ENCODE data around the gene DOCK2. TPM values are rescaled to one million over a fixed set of nuclear protein-coding genes. Genes with fewer than 3 reads are reported as not detected.

Gene DOCK2
- total and polyA plus RNA-seq, 9 of the 15 experiments (the other 6 are each of a cell fraction or from before 2014, with no cell fraction given) = 4.5 to 42.6 (median 20.5) TPM

GRCh38 chr5:170075696-170076095 lies 438.6 kb downstream of the DOCK2 start:
- ChIA-PET CTCF (ENCODE audit: low intra/inter-chr PET ratio) (no interaction called here), POLR2A (no interaction called here)
- no peaks in the 10 kb centered on the region for H3K36me3 ChIP-seq (ENCODE audit: control insufficient read depth, insufficient read depth, low read length)
- 26% methylated on average over 7 of the region's 7 CpGs for WGBS (ENCODE audit: insufficient coverage, low coverage, missing lambda C conversion rate)
- in situ Hi-C loops (cut with MboI) (no loop called here), intact Hi-C loops (cut with micrococcal nuclease) (no loop called here)
- no peaks in the 10 kb centered on the region for H3K4me1 ChIP-seq (replicated peaks in 1 of 2; ENCODE audit: control insufficient read depth in 2 of 2, insufficient read depth in 2 of 2, low read length in 2 of 2)
- H3K9ac ChIP-seq (ENCODE audit: insufficient read depth in 1 of 2, low read depth in 2 of 2, low read length in 2 of 2) = no peak overlapping the region
- no peaks in the 10 kb centered on the region for H3K9me3 ChIP-seq (replicated peaks; ENCODE audit: control insufficient read depth, insufficient read depth, low read depth, low read length)
- H3K27me3 ChIP-seq (ENCODE audit: control insufficient read depth in 2 of 2, insufficient read depth in 2 of 2, low read length in 2 of 2) = no peaks in the 10 kb centered on the region; a peak in 1 of 5 replicates
- no peaks in the 10 kb centered on the region for H4K20me1 ChIP-seq (replicated peaks; ENCODE audit: control insufficient read depth, insufficient read depth, low read length)
- FAIRE-seq (no peak), ATAC-seq (no peak), DNase-seq (ENCODE audit: extremely low read depth in 1 of 4, low spot score in 3 of 4) (no peak)
- no peak overlapping the region for H3K27ac ChIP-seq (ENCODE audit: extremely low read depth, low read depth, low read length)
- no peak overlapping the region for H2AFZ ChIP-seq (ENCODE audit: low read depth, low read length)
- TF ChIP-seq SMARCE1 (IDR thresholded peaks at IDR 0.05) (no peak), RAD51 (IDR thresholded peaks at IDR 0.05; ENCODE audit: borderline replicate concordance, low read depth) (no peak), ZNF668 (CRISPR knock-in tag; IDR thresholded peaks at IDR 0.05) (no peak), ZBTB12 (CRISPR knock-in tag; IDR thresholded peaks at IDR 0.05) (no peak), SRSF3 (IDR thresholded peaks at IDR 0.05; ENCODE audit: insufficient read depth, low read length) (no peak), RHOXF2B (CRISPR knock-in tag; conservative IDR thresholded peaks at IDR 0.05) (no peak), COPS2 (conservative IDR thresholded peaks at IDR 0.05) (no peak), ZBTB26 (CRISPR knock-in tag; IDR thresholded peaks at IDR 0.05) (no peak), MIER1 (IDR thresholded peaks at IDR 0.05; ENCODE audit: low read depth) (no peak), BRD9 (IDR thresholded peaks at IDR 0.05; ENCODE audit: low read depth, partially characterized antibody) (no peak), ARID3B (CRISPR knock-in tag; IDR thresholded peaks at IDR 0.05; ENCODE audit: borderline replicate concordance) (no peak), ATF2 (CRISPR knock-in tag; IDR thresholded peaks at IDR 0.05) (no peak), DNMT1 (IDR thresholded peaks at IDR 0.05) (no peak)
- H3K9me1 ChIP-seq (ENCODE audit: control insufficient read depth, insufficient read depth, low read length) = no peaks in the 10 kb centered on the region
- no peak overlapping the region for H3K4me2 ChIP-seq (ENCODE audit: insufficient read depth, low read length)
- no peak overlapping the region for H3K4me3 ChIP-seq
- BruUV-seq (replicated peaks) = no TSS peak
- no peaks in the 10 kb centered on the region for H3K79me2 ChIP-seq (ENCODE audit: control insufficient read depth, insufficient read depth, low read length)

Measured in K562 (cell line).